Measurements from ENCODE around the gene TMEM44. TPM values are rescaled to one million over a fixed set of nuclear protein-coding genes. Genes with fewer than 3 reads are reported as not detected.

Gene TMEM44
- total RNA-seq, 1 experiment from 2014 or later: 70.1 TPM

DNA sequence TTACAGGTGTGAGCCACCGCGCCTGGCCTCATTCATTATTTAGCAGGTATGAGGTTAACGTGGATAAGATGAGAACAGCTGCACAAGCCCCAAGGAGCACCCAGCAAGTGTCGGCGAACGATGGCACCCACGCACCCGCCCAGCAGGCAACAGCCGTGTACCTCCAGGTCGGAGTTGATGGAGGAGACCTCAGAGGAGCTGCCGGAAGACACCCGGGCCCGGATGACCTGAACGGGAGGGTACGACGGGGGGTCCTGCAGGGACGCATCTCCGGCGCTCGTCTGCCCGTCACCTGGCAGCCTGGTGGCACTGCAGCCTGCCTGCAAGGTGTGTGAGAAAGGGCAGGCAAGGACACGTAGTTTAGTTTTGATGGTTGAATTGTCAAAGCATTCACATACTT lies 29.1 kb downstream of the TMEM44 start:
- POLR2A ChIA-PET: no interaction called here
- no TSS peak for BruUV-seq (replicated peaks)
- intact Hi-C loops (cut with micrococcal nuclease; ENCODE audit: unreplicated experiment): no loop called here
- Histone ChIP-seq H3K27ac (ENCODE audit: low read length) (no peak overlapping the region), H3K4me1 (ENCODE audit: control insufficient read depth, insufficient read depth, low read length) (no peaks in the 10 kb centered on the region), H3K4me3 (ENCODE audit: low read depth in 2 of 2, low read length in 2 of 2) (no peak overlapping the region), H3K36me3 (ENCODE audit: control insufficient read depth, insufficient read depth, low read length) (no peaks in the 10 kb centered on the region), H3K27me3 (ENCODE audit: control insufficient read depth, insufficient read depth, low read length) (no peaks in the 10 kb centered on the region), H3K9me3 (ENCODE audit: control insufficient read depth, insufficient read depth, low read depth, low read length) (no peaks in the 10 kb centered on the region)
- TF ChIP-seq SIN3A (IDR thresholded peaks at IDR 0.05; ENCODE audit: borderline replicate concordance, insufficient read depth, low read depth, low read length) (no peak), POLR2AphosphoS5 (IDR thresholded peaks at IDR 0.05; ENCODE audit: low read depth, low read length) (no peak), TCF7L2 (IDR thresholded peaks at IDR 0.05; ENCODE audit: low read depth, low read length) (no peak)
- TF ChIP-seq, protein P1, sequence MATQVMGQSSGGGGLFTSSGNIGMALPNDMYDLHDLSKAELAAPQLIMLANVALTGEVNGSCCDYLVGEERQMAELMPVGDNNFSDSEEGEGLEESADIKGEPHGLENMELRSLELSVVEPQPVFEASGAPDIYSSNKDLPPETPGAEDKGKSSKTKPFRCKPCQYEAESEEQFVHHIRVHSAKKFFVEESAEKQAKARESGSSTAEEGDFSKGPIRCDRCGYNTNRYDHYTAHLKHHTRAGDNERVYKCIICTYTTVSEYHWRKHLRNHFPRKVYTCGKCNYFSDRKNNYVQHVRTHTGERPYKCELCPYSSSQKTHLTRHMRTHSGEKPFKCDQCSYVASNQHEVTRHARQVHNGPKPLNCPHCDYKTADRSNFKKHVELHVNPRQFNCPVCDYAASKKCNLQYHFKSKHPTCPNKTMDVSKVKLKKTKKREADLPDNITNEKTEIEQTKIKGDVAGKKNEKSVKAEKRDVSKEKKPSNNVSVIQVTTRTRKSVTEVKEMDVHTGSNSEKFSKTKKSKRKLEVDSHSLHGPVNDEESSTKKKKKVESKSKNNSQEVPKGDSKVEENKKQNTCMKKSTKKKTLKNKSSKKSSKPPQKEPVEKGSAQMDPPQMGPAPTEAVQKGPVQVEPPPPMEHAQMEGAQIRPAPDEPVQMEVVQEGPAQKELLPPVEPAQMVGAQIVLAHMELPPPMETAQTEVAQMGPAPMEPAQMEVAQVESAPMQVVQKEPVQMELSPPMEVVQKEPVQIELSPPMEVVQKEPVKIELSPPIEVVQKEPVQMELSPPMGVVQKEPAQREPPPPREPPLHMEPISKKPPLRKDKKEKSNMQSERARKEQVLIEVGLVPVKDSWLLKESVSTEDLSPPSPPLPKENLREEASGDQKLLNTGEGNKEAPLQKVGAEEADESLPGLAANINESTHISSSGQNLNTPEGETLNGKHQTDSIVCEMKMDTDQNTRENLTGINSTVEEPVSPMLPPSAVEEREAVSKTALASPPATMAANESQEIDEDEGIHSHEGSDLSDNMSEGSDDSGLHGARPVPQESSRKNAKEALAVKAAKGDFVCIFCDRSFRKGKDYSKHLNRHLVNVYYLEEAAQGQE (IDR thresholded peaks at IDR 0.05; ENCODE audit: insufficient read depth in 1 of 2, low read depth in 2 of 2, low read length in 1 of 2): no peak
- TF ChIP-seq, protein P2, sequence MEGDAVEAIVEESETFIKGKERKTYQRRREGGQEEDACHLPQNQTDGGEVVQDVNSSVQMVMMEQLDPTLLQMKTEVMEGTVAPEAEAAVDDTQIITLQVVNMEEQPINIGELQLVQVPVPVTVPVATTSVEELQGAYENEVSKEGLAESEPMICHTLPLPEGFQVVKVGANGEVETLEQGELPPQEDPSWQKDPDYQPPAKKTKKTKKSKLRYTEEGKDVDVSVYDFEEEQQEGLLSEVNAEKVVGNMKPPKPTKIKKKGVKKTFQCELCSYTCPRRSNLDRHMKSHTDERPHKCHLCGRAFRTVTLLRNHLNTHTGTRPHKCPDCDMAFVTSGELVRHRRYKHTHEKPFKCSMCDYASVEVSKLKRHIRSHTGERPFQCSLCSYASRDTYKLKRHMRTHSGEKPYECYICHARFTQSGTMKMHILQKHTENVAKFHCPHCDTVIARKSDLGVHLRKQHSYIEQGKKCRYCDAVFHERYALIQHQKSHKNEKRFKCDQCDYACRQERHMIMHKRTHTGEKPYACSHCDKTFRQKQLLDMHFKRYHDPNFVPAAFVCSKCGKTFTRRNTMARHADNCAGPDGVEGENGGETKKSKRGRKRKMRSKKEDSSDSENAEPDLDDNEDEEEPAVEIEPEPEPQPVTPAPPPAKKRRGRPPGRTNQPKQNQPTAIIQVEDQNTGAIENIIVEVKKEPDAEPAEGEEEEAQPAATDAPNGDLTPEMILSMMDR (IDR thresholded peaks at IDR 0.05): no peak
- in situ Hi-C loops (cut with HindIII; ENCODE audit: low pct_unique_long_range_greater_than_20kb, low sequenced_read_pairs): no loop called here
- DNase-seq (ENCODE audit: low read depth, low spot score): no peak
- ATAC-seq: no peak
- CTCF ChIA-PET: no interaction called here

DNA sequence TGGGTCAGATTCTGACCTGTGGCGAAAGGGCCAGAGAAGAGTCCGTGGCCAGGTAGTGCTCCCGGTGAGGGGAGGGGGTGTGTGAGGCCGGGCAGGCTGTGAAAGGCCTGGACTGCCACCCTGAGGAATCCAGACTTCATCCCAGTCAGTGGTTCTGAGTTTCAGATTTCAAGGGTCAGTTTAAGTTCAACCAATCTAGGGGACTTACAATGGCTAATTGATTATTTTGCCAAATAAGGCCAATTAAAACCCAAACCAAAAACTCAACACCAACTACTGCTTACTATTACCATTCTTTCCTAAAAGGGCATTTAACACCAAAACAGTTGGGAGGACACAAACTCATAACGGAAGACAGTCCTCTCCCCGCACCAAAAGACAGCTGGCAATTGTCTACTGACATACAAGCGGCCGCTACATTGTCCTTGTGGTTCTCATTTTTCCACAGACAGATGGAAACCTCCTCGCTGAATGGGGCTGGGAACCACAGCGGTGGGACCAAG lies 30.5 kb downstream of the TMEM44 start:
- TF ChIP-seq TCF7L2 (IDR thresholded peaks at IDR 0.05; ENCODE audit: low read depth, low read length): no peak
- intact Hi-C loops (cut with micrococcal nuclease; ENCODE audit: unreplicated experiment) (no loop called here), in situ Hi-C loops (cut with HindIII; ENCODE audit: low pct_unique_long_range_greater_than_20kb, low sequenced_read_pairs) (no loop called here)
- no TSS peak for BruUV-seq (replicated peaks)
- no peak overlapping the region for H3K27ac ChIP-seq (ENCODE audit: low read length)
- ChIA-PET CTCF (no interaction called here), POLR2A (no interaction called here)
- no peak for ATAC-seq
- DNase-seq (ENCODE audit: low read depth, low spot score): no peak
- no peaks in the 10 kb centered on the region for H3K36me3 ChIP-seq (ENCODE audit: control insufficient read depth, insufficient read depth, low read length)
- H3K9me3 ChIP-seq (ENCODE audit: control insufficient read depth, insufficient read depth, low read depth, low read length): no peaks in the 10 kb centered on the region
- no peaks in the 10 kb centered on the region for H3K4me1 ChIP-seq (ENCODE audit: control insufficient read depth, insufficient read depth, low read length)
- no peak overlapping the region for H3K4me3 ChIP-seq (ENCODE audit: low read depth in 2 of 2, low read length in 2 of 2)
- H3K27me3 ChIP-seq (ENCODE audit: control insufficient read depth, insufficient read depth, low read length): no peaks in the 10 kb centered on the region

DNA sequence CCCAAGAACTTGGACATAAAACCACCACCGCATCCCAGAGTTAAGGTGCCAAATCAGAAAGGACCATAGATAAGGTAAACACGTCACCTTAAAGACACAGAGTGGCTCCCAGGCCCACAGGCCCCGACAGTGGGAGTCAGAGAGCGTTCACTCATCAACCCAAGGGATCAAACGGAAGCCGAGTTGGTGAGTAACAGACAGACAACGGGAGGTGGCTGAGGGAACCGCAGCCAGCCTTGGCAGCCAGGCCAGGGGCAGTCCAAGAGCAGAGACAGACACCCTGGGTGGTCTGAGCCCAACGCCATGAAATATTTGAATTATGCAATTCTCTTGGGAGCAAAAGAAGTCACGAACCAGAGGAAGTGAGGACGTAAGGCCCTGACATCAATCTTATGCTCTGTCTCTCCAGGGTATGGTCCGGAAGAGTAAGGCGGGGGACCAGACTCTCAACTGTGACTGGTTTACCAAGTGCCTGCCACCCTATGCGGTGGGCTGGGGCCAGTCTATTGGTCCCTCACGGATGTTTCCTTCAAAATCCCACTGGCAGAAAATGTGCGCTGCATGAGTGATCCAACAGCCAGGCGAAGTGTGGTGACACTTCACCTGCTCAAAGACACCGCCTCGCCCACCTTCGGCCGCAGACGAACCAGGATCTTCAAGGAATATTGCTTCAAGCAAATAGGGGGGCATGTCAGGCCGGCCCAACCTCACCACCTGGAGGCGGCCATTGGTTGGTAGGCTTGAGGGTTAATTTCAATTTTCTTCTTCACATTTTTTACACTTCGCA lies 34.3 kb downstream of the TMEM44 start:
- Histone ChIP-seq H3K27ac (ENCODE audit: low read length) (no peak overlapping the region), H3K4me3 (ENCODE audit: low read depth in 2 of 2, low read length in 2 of 2) (no peak overlapping the region), H3K36me3 (ENCODE audit: control insufficient read depth, insufficient read depth, low read length) (no peaks in the 10 kb centered on the region), H3K4me1 (ENCODE audit: control insufficient read depth, insufficient read depth, low read length) (peaks cover 7% of the 10 kb centered on the region), H3K27me3 (ENCODE audit: control insufficient read depth, insufficient read depth, low read length) (no peaks in the 10 kb centered on the region), H3K9me3 (ENCODE audit: control insufficient read depth, insufficient read depth, low read depth, low read length) (no peaks in the 10 kb centered on the region)
- POLR2A ChIA-PET: no interaction called here
- no peak for ATAC-seq
- no peak for DNase-seq (ENCODE audit: low read depth, low spot score)
- TF ChIP-seq TCF7L2 (IDR thresholded peaks at IDR 0.05; ENCODE audit: low read depth, low read length): no peak
- in situ Hi-C loops (cut with HindIII; ENCODE audit: low pct_unique_long_range_greater_than_20kb, low sequenced_read_pairs): no loop called here
- no TSS peak for BruUV-seq (replicated peaks)
- CTCF ChIA-PET: no interaction called here
- intact Hi-C loops (cut with micrococcal nuclease; ENCODE audit: unreplicated experiment): loop anchor here (10.0 kb wide), 1 partner anchor 254 kb away; no protein-coding TSS in a partner anchor
